ENCODE measurements around the gene PLEKHN1. TPM values are rescaled to one million over a fixed set of nuclear protein-coding genes. Genes with fewer than 3 reads are reported as not detected.
A peak's percentile ranks its signal among the peaks of the same experiment; 100 is the strongest.

The PLEKHN1 gene
- total and polyA plus RNA-seq, 8 donors, result 0.16 to 2.8 (median 0.47) TPM

GRCh38 chr1:1022302-1023009 lies 56.2 kb downstream of the PLEKHN1 start:
- peaks cover 0 to 8% (median 6%) of the 10 kb centered on the region in 3 donors for H3K4me1 ChIP-seq

GRCh38 chr1:1023700-1024099 lies 57.4 kb downstream of the PLEKHN1 start:
- peaks cover 0 to 8% (median 6%) of the 10 kb centered on the region in 3 donors for H3K4me1 ChIP-seq
- no peaks in the 10 kb centered on the region for H3K36me3 ChIP-seq
- no peaks in the 10 kb centered on the region for H3K27me3 ChIP-seq
- FAIRE-seq (no peak), DNase-seq (peak in 1 of 6 donors; percentile 76), ATAC-seq (no peak)
- no peak for TF ChIP-seq CTCF (IDR thresholded peaks at IDR 0.05)
- 64 to 70% methylated on average over 13 of the region's 13 CpGs for WGBS, 2 donors
- intact Hi-C loops (cut with DNase I), result no loop called here
- peak overlapping the region; percentile 73 to 83 (median 74) for H3K27ac ChIP-seq
- no peaks in the 10 kb centered on the region for H3K9me3 ChIP-seq
- peak overlapping the region in 1 of 4 donors; percentile 8 for H3K4me3 ChIP-seq

More at GRCh38 chr1:1022302-1023009, 56.2 kb downstream of the PLEKHN1 start:
- WGBS, 2 donors, result 89 to 91% methylated on average over 27 of the region's 27 CpGs
- Histone ChIP-seq H3K27me3 (no peaks in the 10 kb centered on the region), H3K36me3 (no peaks in the 10 kb centered on the region), H3K4me3 (no peak overlapping the region), H3K27ac (no peak overlapping the region), H3K9me3 (no peaks in the 10 kb centered on the region)
- no peak for FAIRE-seq
- intact Hi-C loops (cut with DNase I), result no loop called here
- peak in 1 of 6 donors; percentile 34 for DNase-seq
- no peak for ATAC-seq
- no peak for TF ChIP-seq CTCF (IDR thresholded peaks at IDR 0.05)

- H3K9me3 ChIP-seq, result no peaks in the 10 kb centered on the region
- H3K27ac ChIP-seq, result peak overlapping the region; percentile 73 to 83 (median 74)
- ATAC-seq (no peak), DNase-seq (no peak), FAIRE-seq (no peak)
- peaks cover 0 to 8% (median 6%) of the 10 kb centered on the region in 3 donors for H3K4me1 ChIP-seq
- 68 to 81% methylated on average over 8 to 9 of the region's 9 CpGs for WGBS, 2 donors
- H3K27me3 ChIP-seq, result no peaks in the 10 kb centered on the region
- intact Hi-C loops (cut with DNase I), result no loop called here
- H3K4me3 ChIP-seq, result peak overlapping the region in 1 of 4 donors; percentile 8
- TF ChIP-seq CTCF (IDR thresholded peaks at IDR 0.05), result no peak
- no peaks in the 10 kb centered on the region for H3K36me3 ChIP-seq
Measured at GRCh38 chr1:1024149-1024770, 58.0 kb downstream of the PLEKHN1 start.

- ATAC-seq, result peak; percentile 49 to 70 (median 54)
- no peaks in the 10 kb centered on the region for H3K27me3 ChIP-seq
- H3K4me3 ChIP-seq, result peak overlapping the region in 2 of 4 donors; percentile 20 to 23
- TF ChIP-seq CTCF (IDR thresholded peaks at IDR 0.05), result no peak
- H3K36me3 ChIP-seq, result no peaks in the 10 kb centered on the region
- FAIRE-seq, result no peak
- H3K27ac ChIP-seq, result peak overlapping the region; percentile 73 to 83 (median 74)
- 53 to 64% methylated on average over 23 to 31 of the region's 31 CpGs for WGBS, 2 donors
- H3K4me1 ChIP-seq, result peaks cover 0 to 8% (median 6%) of the 10 kb centered on the region in 3 donors
- DNase-seq, result peak in 4 of 6 donors; percentile 60 to 84 (median 76)
- intact Hi-C loops (cut with DNase I), result no loop called here
- H3K9me3 ChIP-seq, result no peaks in the 10 kb centered on the region
Measured at GRCh38 chr1:1024771-1025699, 58.8 kb downstream of the PLEKHN1 start.

Other genes with a start within 250 kb of the PLEKHN1 start
- 1 to 10 TPM in 5 of 6 donors, under 1 TPM in 1; 0.19 to 8.2 (median 2.0) TPM for gene SAMD11, start 42.6 kb upstream of the PLEKHN1 start, total RNA-seq
- gene SAMD11, start 42.6 kb upstream of the PLEKHN1 start, polyA plus RNA-seq, result 10 to 100 TPM in 1 of 2 donors, 1 to 10 TPM in 1; 7.6 to 23.7 TPM
- 10 to 100 TPM; 23.3 to 43.9 (median 30.7) TPM for gene NOC2L, start 7.2 kb upstream of the PLEKHN1 start, total RNA-seq
- gene NOC2L, start 7.2 kb upstream of the PLEKHN1 start, polyA plus RNA-seq, result 10 to 100 TPM; 79.3 to 86.5 TPM
- gene KLHL17, start 5.9 kb upstream of the PLEKHN1 start, total RNA-seq, result 10 to 100 TPM in 1 of 6 donors, 1 to 10 TPM in 5; 3.1 to 12.0 (median 5.9) TPM
- 10 to 100 TPM; 22.7 to 24.1 TPM for gene KLHL17, start 5.9 kb upstream of the PLEKHN1 start, polyA plus RNA-seq
- gene PERM1, start 15.6 kb downstream of the PLEKHN1 start, total RNA-seq, result under 1 TPM in 2 of 6 donors, not detected in 4; 0.04 to 0.32 TPM
- gene PERM1, start 15.6 kb downstream of the PLEKHN1 start, polyA plus RNA-seq, result under 1 TPM; 0.15 to 0.35 TPM
- 10 to 100 TPM; 13.2 to 29.4 (median 21.3) TPM for gene HES4, start 33.6 kb downstream of the PLEKHN1 start, total RNA-seq
- gene HES4, start 33.6 kb downstream of the PLEKHN1 start, polyA plus RNA-seq, result 10 to 100 TPM; 31.9 to 46.4 TPM
- 10 to 100 TPM in 2 of 6 donors, 1 to 10 TPM in 4; 4.3 to 19.4 (median 6.6) TPM for gene ISG15, start 47.0 kb downstream of the PLEKHN1 start, total RNA-seq
- 10 to 100 TPM; 25.9 to 45.0 TPM for gene ISG15, start 47.0 kb downstream of the PLEKHN1 start, polyA plus RNA-seq
- 100 to 1,000 TPM in 1 of 6 donors, 10 to 100 TPM in 5; 40.5 to 107 (median 64.0) TPM for gene AGRN, start 53.6 kb downstream of the PLEKHN1 start, total RNA-seq
- gene AGRN, start 53.6 kb downstream of the PLEKHN1 start, polyA plus RNA-seq, result 100 to 1,000 TPM in 1 of 2 donors, 10 to 100 TPM in 1; 94.7 to 166 TPM
- under 1 TPM in 4 of 6 donors, not detected in 2; 0.12 to 0.37 (median 0.16) TPM for gene RNF223, start 107.8 kb downstream of the PLEKHN1 start, total RNA-seq
- under 1 TPM; 0.05 to 0.34 TPM for gene RNF223, start 107.8 kb downstream of the PLEKHN1 start, polyA plus RNA-seq
- 1 to 10 TPM; 3.0 to 6.7 (median 4.0) TPM for gene C1orf159, start 149.6 kb downstream of the PLEKHN1 start, total RNA-seq
- gene C1orf159, start 149.6 kb downstream of the PLEKHN1 start, polyA plus RNA-seq, result 10 to 100 TPM; 20.9 to 30.7 TPM
- under 1 TPM in 5 of 6 donors, not detected in 1; 0.20 to 0.51 (median 0.38) TPM for gene TTLL10, start 207.4 kb downstream of the PLEKHN1 start, total RNA-seq
- gene TTLL10, start 207.4 kb downstream of the PLEKHN1 start, polyA plus RNA-seq, result 1 to 10 TPM; 1.0 to 1.6 TPM
- under 1 TPM in 3 of 6 donors, not detected in 3; 0.32 to 0.34 (median 0.34) TPM for gene TNFRSF18, start 240.1 kb downstream of the PLEKHN1 start, total RNA-seq
- 1 to 10 TPM; 1.1 to 1.2 TPM for gene TNFRSF18, start 240.1 kb downstream of the PLEKHN1 start, polyA plus RNA-seq
- 1 to 10 TPM in 3 of 6 donors, under 1 TPM in 3; 0.26 to 1.6 (median 0.86) TPM for gene TNFRSF4, start 247.7 kb downstream of the PLEKHN1 start, total RNA-seq
- 1 to 10 TPM; 2.8 to 5.0 TPM for gene TNFRSF4, start 247.7 kb downstream of the PLEKHN1 start, polyA plus RNA-seq